Measurements from ENCODE around the gene SIK3. TPM values are rescaled to one million over a fixed set of nuclear protein-coding genes. Genes with fewer than 3 reads are reported as not detected.

Gene SIK3
- total RNA-seq, 1 experiment from 2014 or later, result 14.5 TPM

DNA sequence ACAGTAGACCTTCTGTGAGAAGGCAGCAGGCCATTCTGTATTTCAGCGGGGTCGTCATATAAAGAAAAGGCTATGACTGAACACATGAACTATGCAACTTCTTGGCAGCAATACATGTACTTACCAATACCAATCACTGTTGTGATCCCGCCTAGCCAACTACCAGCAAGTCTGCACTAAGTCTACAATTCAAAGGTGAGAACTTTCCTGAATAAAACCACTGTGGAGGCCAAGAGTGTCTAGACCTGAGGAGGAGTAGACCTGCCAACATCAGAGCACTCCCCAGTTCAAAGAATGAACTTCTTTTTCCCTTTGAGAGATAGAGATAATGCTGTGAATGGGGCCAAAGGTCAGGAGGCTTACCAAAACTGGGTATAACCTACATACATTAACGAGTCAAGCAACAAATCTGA lies 108.2 kb downstream of the SIK3 start:
- POLR2A ChIA-PET (ENCODE audit: unreplicated experiment), result no interaction called here
- intact Hi-C loops (cut with micrococcal nuclease), result no loop called here

DNA sequence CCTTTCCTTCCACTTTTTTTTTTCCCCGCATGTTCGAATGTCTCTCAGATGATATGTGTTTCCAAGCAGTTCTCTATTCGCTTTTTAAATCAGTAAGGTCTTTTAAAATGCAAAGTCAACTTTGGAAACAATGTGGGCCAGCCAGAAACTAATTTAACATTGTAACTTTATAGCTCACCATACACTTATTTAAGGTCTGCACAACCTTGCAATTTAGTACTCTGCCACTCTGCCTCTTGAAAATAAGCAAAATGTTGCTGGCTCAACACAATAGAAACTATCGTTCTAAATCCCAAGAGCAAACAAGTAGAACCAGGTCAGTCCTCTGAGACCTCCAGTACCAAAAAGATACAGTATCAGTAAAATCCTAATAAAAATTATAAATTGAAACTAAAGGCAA lies 109.0 kb downstream of the SIK3 start:
- Histone ChIP-seq H3K9me3 (ENCODE audit: low read length) (no peaks in the 10 kb centered on the region), H3K27me3 (ENCODE audit: low read length) (no peaks in the 10 kb centered on the region), H2AFZ (ENCODE audit: low read length) (no peak overlapping the region), H3K9me2 (replicated peaks; ENCODE audit: low read length) (no peaks in the 10 kb centered on the region), H3K27ac (ENCODE audit: low read length) (no peak overlapping the region), H4K20me1 (ENCODE audit: low read length) (peaks cover 7% of the 10 kb centered on the region; the same call in 1 of the 2 replicates), H3K36me3 (ENCODE audit: low read depth, low read length) (no peaks in the 10 kb centered on the region), H3K4me1 (ENCODE audit: insufficient read depth, low read length) (peaks cover 46% of the 10 kb centered on the region), H3K4me3 (ENCODE audit: low read length) (no peak overlapping the region), H3K79me2 (ENCODE audit: low read length) (peaks cover 61% of the 10 kb centered on the region), H3K4me2 (ENCODE audit: low read length) (no peak overlapping the region), H3F3A (ENCODE audit: low read length, unreplicated experiment) (peaks cover 17% of the 10 kb centered on the region), H3K9ac (ENCODE audit: low read length) (no peak overlapping the region)
- ChIA-PET CTCF (no interaction called here), POLR2A (ENCODE audit: unreplicated experiment) (no interaction called here)
- no TSS peak for BruUV-seq (replicated peaks)
- intact Hi-C loops (cut with micrococcal nuclease), result no loop called here
- no peak for TF ChIP-seq EZH2phosphoT487 (IDR thresholded peaks at IDR 0.05; ENCODE audit: borderline replicate concordance, low read length)
- TF ChIP-seq EZH2 (IDR thresholded peaks at IDR 0.05; ENCODE audit: low read length, unreplicated experiment), result no peak
- TF ChIP-seq, protein P1, sequence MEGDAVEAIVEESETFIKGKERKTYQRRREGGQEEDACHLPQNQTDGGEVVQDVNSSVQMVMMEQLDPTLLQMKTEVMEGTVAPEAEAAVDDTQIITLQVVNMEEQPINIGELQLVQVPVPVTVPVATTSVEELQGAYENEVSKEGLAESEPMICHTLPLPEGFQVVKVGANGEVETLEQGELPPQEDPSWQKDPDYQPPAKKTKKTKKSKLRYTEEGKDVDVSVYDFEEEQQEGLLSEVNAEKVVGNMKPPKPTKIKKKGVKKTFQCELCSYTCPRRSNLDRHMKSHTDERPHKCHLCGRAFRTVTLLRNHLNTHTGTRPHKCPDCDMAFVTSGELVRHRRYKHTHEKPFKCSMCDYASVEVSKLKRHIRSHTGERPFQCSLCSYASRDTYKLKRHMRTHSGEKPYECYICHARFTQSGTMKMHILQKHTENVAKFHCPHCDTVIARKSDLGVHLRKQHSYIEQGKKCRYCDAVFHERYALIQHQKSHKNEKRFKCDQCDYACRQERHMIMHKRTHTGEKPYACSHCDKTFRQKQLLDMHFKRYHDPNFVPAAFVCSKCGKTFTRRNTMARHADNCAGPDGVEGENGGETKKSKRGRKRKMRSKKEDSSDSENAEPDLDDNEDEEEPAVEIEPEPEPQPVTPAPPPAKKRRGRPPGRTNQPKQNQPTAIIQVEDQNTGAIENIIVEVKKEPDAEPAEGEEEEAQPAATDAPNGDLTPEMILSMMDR (conservative IDR thresholded peaks at IDR 0.05; ENCODE audit: low read depth, low read length), result no peak
- ATAC-seq, result no peak
- no peak for DNase-seq

More for the DNA sequence above, 108.2 kb downstream of the SIK3 start:
- peak; percentile 64 for DNase-seq
- no peak overlapping the region for H3K4me2 ChIP-seq (ENCODE audit: low read length)
- TF ChIP-seq EZH2 (IDR thresholded peaks at IDR 0.05; ENCODE audit: low read length, unreplicated experiment) (no peak), EZH2phosphoT487 (IDR thresholded peaks at IDR 0.05; ENCODE audit: borderline replicate concordance, low read length) (no peak)
- TF ChIP-seq, protein P1 (conservative IDR thresholded peaks at IDR 0.05; ENCODE audit: low read depth, low read length), result no peak
- peaks cover 17% of the 10 kb centered on the region for H3F3A ChIP-seq (ENCODE audit: low read length, unreplicated experiment)
- BruUV-seq (replicated peaks), result no TSS peak
- peaks cover 37% of the 10 kb centered on the region for H3K4me1 ChIP-seq (ENCODE audit: insufficient read depth, low read length)
- no peaks in the 10 kb centered on the region for H3K27me3 ChIP-seq (ENCODE audit: low read length)
- no peaks in the 10 kb centered on the region for H3K9me2 ChIP-seq (replicated peaks; ENCODE audit: low read length)
- no peak overlapping the region for H3K9ac ChIP-seq (ENCODE audit: low read length)
- no peaks in the 10 kb centered on the region for H3K9me3 ChIP-seq (ENCODE audit: low read length)
- no peak for ATAC-seq
- no peak overlapping the region for H2AFZ ChIP-seq (ENCODE audit: low read length)
- CTCF ChIA-PET, result no interaction called here
- H3K79me2 ChIP-seq (ENCODE audit: low read length), result peaks cover 60% of the 10 kb centered on the region
- no peak overlapping the region for H3K4me3 ChIP-seq (ENCODE audit: low read length)
- H3K27ac ChIP-seq (ENCODE audit: low read length), result no peak overlapping the region
- no peaks in the 10 kb centered on the region for H3K36me3 ChIP-seq (ENCODE audit: low read depth, low read length)
- H4K20me1 ChIP-seq (ENCODE audit: low read length), result peaks cover 7% of the 10 kb centered on the region; the same call in 1 of the 2 replicates

DNA sequence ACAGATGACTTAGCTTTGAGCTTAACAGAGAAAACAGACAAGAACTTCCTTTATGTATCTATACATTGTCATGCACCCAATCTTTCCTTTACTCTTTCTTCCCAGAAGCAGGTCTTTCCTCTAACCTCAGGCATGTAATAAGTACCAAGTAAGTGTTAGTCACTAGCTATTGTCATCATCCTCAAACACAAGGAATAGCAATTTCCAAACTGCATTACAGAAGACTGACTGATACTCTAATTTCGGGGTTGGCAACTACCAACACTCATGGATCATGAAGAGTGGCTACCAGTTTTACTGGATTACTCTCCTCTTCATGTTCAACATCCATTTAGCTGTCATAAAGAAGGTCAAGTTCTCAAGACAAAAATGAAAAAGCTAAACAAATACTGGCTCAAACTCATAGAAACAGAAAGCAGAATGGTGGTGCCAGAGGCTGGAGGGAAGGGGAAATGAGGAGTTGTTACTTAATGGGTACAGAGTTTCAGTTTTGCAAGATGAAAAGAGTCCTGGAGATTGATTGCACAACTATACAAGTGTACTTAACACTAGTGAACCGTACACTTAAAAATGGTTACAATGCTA lies 111.6 kb downstream of the SIK3 start:
- H3K9me2 ChIP-seq (replicated peaks; ENCODE audit: low read length), result no peaks in the 10 kb centered on the region
- ChIA-PET POLR2A (ENCODE audit: unreplicated experiment) (interaction anchor here (0.6 kb wide), 1 partner anchor 33 kb away, joined by 4 read pairs; no protein-coding TSS in a partner anchor), CTCF (interaction anchor here (1.1 kb wide), 1 partner anchor 14 kb away, joined by 3 read pairs; no protein-coding TSS in a partner anchor)
- H3K79me2 ChIP-seq (ENCODE audit: low read length), result peaks cover 51% of the 10 kb centered on the region
- no peaks in the 10 kb centered on the region for H3K9me3 ChIP-seq (ENCODE audit: low read length)
- peak overlapping the region; percentile 34; the same call in 1 of the 2 replicates for H3K4me3 ChIP-seq (ENCODE audit: low read length)
- H3K4me1 ChIP-seq (ENCODE audit: insufficient read depth, low read length), result peaks cover 56% of the 10 kb centered on the region
- DNase-seq (peak; percentile 97), ATAC-seq (peak; percentile 94)
- H2AFZ ChIP-seq (ENCODE audit: low read length), result no peak overlapping the region
- peak overlapping the region; percentile 86 for H3K27ac ChIP-seq (ENCODE audit: low read length)
- peak overlapping the region; percentile 28; the same call in 1 of the 2 replicates for H3K9ac ChIP-seq (ENCODE audit: low read length)
- H3K4me2 ChIP-seq (ENCODE audit: low read length), result peak overlapping the region; percentile 65
- H4K20me1 ChIP-seq (ENCODE audit: low read length), result peaks cover 7% of the 10 kb centered on the region; the same call in 1 of the 2 replicates
- BruUV-seq (replicated peaks), result no TSS peak
- no peaks in the 10 kb centered on the region for H3K27me3 ChIP-seq (ENCODE audit: low read length)
- intact Hi-C loops (cut with micrococcal nuclease), result no loop called here
- no peaks in the 10 kb centered on the region for H3K36me3 ChIP-seq (ENCODE audit: low read depth, low read length)
- TF ChIP-seq EZH2 (IDR thresholded peaks at IDR 0.05; ENCODE audit: low read length, unreplicated experiment) (no peak), EZH2phosphoT487 (IDR thresholded peaks at IDR 0.05; ENCODE audit: borderline replicate concordance, low read length) (no peak)
- TF ChIP-seq, protein P1 (conservative IDR thresholded peaks at IDR 0.05; ENCODE audit: low read depth, low read length), result no peak
- peaks cover 17% of the 10 kb centered on the region for H3F3A ChIP-seq (ENCODE audit: low read length, unreplicated experiment)
